ENCODE measurements around the gene UBR4.

Gene UBR4

GRCh38 chr1:19179597-19180264 lies 30.3 kb downstream of the UBR4 start:
- in situ Hi-C loops (cut with HindIII; ENCODE audit: low sequenced_read_pairs): no loop called here
- H3K4me3 ChIP-seq (ENCODE audit: low read depth, low read length): no peak overlapping the region
- DNase-seq (ENCODE audit: low read depth): peak; percentile 16
- peak; percentile 48 for TF ChIP-seq CTCF (IDR thresholded peaks at IDR 0.05; ENCODE audit: low read depth, low read length, missing control alignments)

GRCh38 chr1:19178734-19179398 lies 31.2 kb downstream of the UBR4 start:
- no peak for TF ChIP-seq CTCF (IDR thresholded peaks at IDR 0.05; ENCODE audit: low read depth, low read length, missing control alignments)
- in situ Hi-C loops (cut with HindIII; ENCODE audit: low sequenced_read_pairs): no loop called here
- no peak overlapping the region for H3K4me3 ChIP-seq (ENCODE audit: low read depth, low read length)
- DNase-seq (ENCODE audit: low read depth): no peak

GRCh38 chr1:19177811-19178210 lies 32.3 kb downstream of the UBR4 start:
- DNase-seq (ENCODE audit: low read depth): no peak
- no peak for TF ChIP-seq CTCF (IDR thresholded peaks at IDR 0.05; ENCODE audit: low read depth, low read length, missing control alignments)
- in situ Hi-C loops (cut with HindIII; ENCODE audit: low sequenced_read_pairs): no loop called here

GRCh38 chr1:19169642-19170041 lies 40.4 kb downstream of the UBR4 start:
- H3K4me3 ChIP-seq (ENCODE audit: low read depth, low read length): no peak overlapping the region
- TF ChIP-seq CTCF (IDR thresholded peaks at IDR 0.05; ENCODE audit: low read depth, low read length, missing control alignments): no peak
- in situ Hi-C loops (cut with HindIII; ENCODE audit: low sequenced_read_pairs): loop anchor here (5.0 kb wide), 1 partner anchor 72 kb away; no protein-coding TSS in a partner anchor
- no peak for DNase-seq (ENCODE audit: low read depth)

More at GRCh38 chr1:19177811-19178210, 32.3 kb downstream of the UBR4 start:
- no peak overlapping the region for H3K4me3 ChIP-seq (ENCODE audit: low read depth, low read length)

- H3K4me3 ChIP-seq (ENCODE audit: low read depth, low read length): no peak overlapping the region
- no peak for DNase-seq (ENCODE audit: low read depth)
- no peak for TF ChIP-seq CTCF (IDR thresholded peaks at IDR 0.05; ENCODE audit: low read depth, low read length, missing control alignments)
- in situ Hi-C loops (cut with HindIII; ENCODE audit: low sequenced_read_pairs): no loop called here
Observed at GRCh38 chr1:19167140-19167539, 42.9 kb downstream of the UBR4 start.

- H3K4me3 ChIP-seq (ENCODE audit: low read depth, low read length): no peak overlapping the region
- no peak for TF ChIP-seq CTCF (IDR thresholded peaks at IDR 0.05; ENCODE audit: low read depth, low read length, missing control alignments)
- in situ Hi-C loops (cut with HindIII; ENCODE audit: low sequenced_read_pairs): no loop called here
- no peak for DNase-seq (ENCODE audit: low read depth)
Observed at GRCh38 chr1:19166066-19166465, 44.0 kb downstream of the UBR4 start.
